Fibroblast of lung (primary cell): ENCODE results near the gene TRIM3. TPM values are rescaled to one million over a fixed set of nuclear protein-coding genes. Genes with fewer than 3 reads are reported as not detected.

ENCODE experiments used
- DNase-seq, 2 donors: peaks; one replicate each; pipeline versions ENCODE4 v3.0.0 to v3.0.0-alpha.2; 2010; ENCODE audit warnings: low read depth in 2 of 2
- H2AFZ ChIP-seq: 2 replicates; pipeline ENCODE4 v1.5.1; 2012; ENCODE audit warnings: low read length, control low read depth, inconsistent platforms
- H3K27ac ChIP-seq: 2 replicates; pipeline ENCODE4 v1.5.1; 2011; ENCODE audit warnings: low read length, control low read depth; ENCODE audit not compliant: insufficient read depth
- H3K27me3 ChIP-seq: 2 replicates; pipeline ENCODE4 v1.5.1; 2011; ENCODE audit warnings: mild to moderate bottlenecking, low read length; ENCODE audit not compliant: control insufficient read depth, insufficient read depth
- H3K36me3 ChIP-seq: 2 replicates; pipeline ENCODE4 v1.5.1; 2011; ENCODE audit warnings: low read length; ENCODE audit not compliant: control insufficient read depth, insufficient read depth
- H3K4me1 ChIP-seq: 2 replicates; pipeline ENCODE4 v1.5.1; 2011; ENCODE audit warnings: low read length; ENCODE audit not compliant: control insufficient read depth, insufficient read depth; ENCODE audit errors: extremely low read depth
- H3K4me2 ChIP-seq: 2 replicates; pipeline ENCODE4 v1.5.1; 2011; ENCODE audit warnings: low read length, control low read depth; ENCODE audit not compliant: insufficient read depth; ENCODE audit errors: extremely low read depth
- H3K4me3 ChIP-seq, 4 experiments: fragments of 200-600 bp in 1 of 4; sonication (generic) in 1 of 4; replicated peaks in 1 of 4; 2 replicates each; pipeline ENCODE4 v1.5.1; 2011 to 2016; ENCODE audit warnings: low read length in 4 of 4, low read depth in 3 of 4, mild to moderate bottlenecking in 3 of 4, control low read depth in 2 of 4, inconsistent platforms in 1 of 4, mixed read lengths in 1 of 4; ENCODE audit not compliant: insufficient read depth in 1 of 4; ENCODE audit errors: control extremely low read depth in 1 of 4
- H3K79me2 ChIP-seq: 2 replicates; pipeline ENCODE4 v1.5.1; 2012; ENCODE audit warnings: mild to moderate bottlenecking, low read length, inconsistent platforms; ENCODE audit not compliant: control insufficient read depth, insufficient read depth
- H3K9ac ChIP-seq: 2 replicates; pipeline ENCODE4 v1.5.1; 2011; ENCODE audit warnings: mild to moderate bottlenecking, low read length, control low read depth; ENCODE audit not compliant: insufficient read depth
- H3K9me3 ChIP-seq: 2 replicates; pipeline ENCODE4 v1.5.1; 2012; ENCODE audit warnings: low read depth, low read length; ENCODE audit not compliant: control insufficient read depth, insufficient read depth
- H4K20me1 ChIP-seq: 2 replicates; pipeline ENCODE4 v1.5.1; 2011; ENCODE audit warnings: low read length; ENCODE audit not compliant: control insufficient read depth, insufficient read depth; ENCODE audit errors: extremely low read depth
- CTCF ChIP-seq, 2 donors: IDR thresholded peaks in 1 of 2; conservative IDR thresholded peaks in 1 of 2; 1 replicate in 1 of 2; 2 replicates in 1 of 2; pipeline ENCODE4 v1.5.1; 2011 to 2012; ENCODE audit warnings: low read length in 2 of 2, control low read depth in 1 of 2, inconsistent platforms in 1 of 2, low read depth in 1 of 2, mild to moderate bottlenecking in 1 of 2
- EZH2 ChIP-seq: IDR thresholded peaks from 2 replicates; pipeline ENCODE4 v1.5.1; 2012; ENCODE audit warnings: low read length, control low read depth, mild to moderate bottlenecking; ENCODE audit errors: missing control alignments
- polyA plus RNA-seq, 2 donors: library from polyadenylated mRNA; depleted of rRNA in 1 of 2; stranded (reverse) in 1 of 2; unstranded in 1 of 2; fragments of >200 nt; gene quantifications; 2 replicates each; pipeline ENCODE4 v1.2.1, GENCODE V29; 2011 to 2012; ENCODE audit warnings: missing spikeins in 1 of 2
- total RNA-seq: library from RNA; depleted of rRNA; stranded (reverse); fragments of >200 nt; gene quantifications from 2 replicates; pipeline ENCODE4 v1.2.1, GENCODE V29; 2014

The TRIM3 gene
- total and polyA plus RNA-seq, 2 donors (not counting 1 experiment from before 2014, with no cell fraction given): 11.4 to 29.7 TPM

- Histone ChIP-seq H3K27me3 (no peaks in the 10 kb centered on the region), H2AFZ (no peak overlapping the region), H3K27ac (peak overlapping the region; percentile 86), H4K20me1 (no peaks in the 10 kb centered on the region), H3K4me3 (peak overlapping the region in 3 of 4 experiments; percentile 48 to 68 (median 67)), H3K36me3 (peaks cover 12% of the 10 kb centered on the region), H3K9me3 (no peaks in the 10 kb centered on the region), H3K4me2 (peak overlapping the region; percentile 90), H3K79me2 (peaks cover 20% of the 10 kb centered on the region), H3K9ac (no peak overlapping the region), H3K4me1 (peaks cover 13% of the 10 kb centered on the region)
- TF ChIP-seq CTCF (conservative IDR thresholded peaks at IDR 0.05 in 1 of 2, IDR thresholded peaks at IDR 0.05 in 1 of 2; ENCODE audit: low read depth in 1 of 2, low read length in 2 of 2): no peak
- no peak for TF ChIP-seq EZH2
- DNase-seq: no peak
Measured at GRCh38 chr11:6474806-6475500, 1.2 kb upstream of the TRIM3 start.

GRCh38 chr11:6474413-6474792 lies 662 bp upstream of the TRIM3 start:
- no peak for DNase-seq
- Histone ChIP-seq H3K9me3 (no peaks in the 10 kb centered on the region), H3K4me2 (peak overlapping the region; percentile 90), H4K20me1 (no peaks in the 10 kb centered on the region), H3K4me3 (peak overlapping the region; percentile 48 to 68 (median 64)), H3K4me1 (peaks cover 11% of the 10 kb centered on the region), H3K27me3 (no peaks in the 10 kb centered on the region), H3K9ac (peak overlapping the region; percentile 77), H2AFZ (peak overlapping the region; percentile 64), H3K79me2 (peaks cover 14% of the 10 kb centered on the region), H3K36me3 (peaks cover 12% of the 10 kb centered on the region), H3K27ac (peak overlapping the region; percentile 86)
- TF ChIP-seq CTCF (conservative IDR thresholded peaks at IDR 0.05 in 1 of 2, IDR thresholded peaks at IDR 0.05 in 1 of 2; ENCODE audit: low read depth in 1 of 2, low read length in 2 of 2): no peak
- no peak for TF ChIP-seq EZH2

- Histone ChIP-seq H3K36me3 (peaks cover 7% of the 10 kb centered on the region), H3K79me2 (peaks cover 11% of the 10 kb centered on the region), H3K4me3 (peak overlapping the region; percentile 83 to 91 (median 90)), H2AFZ (no peak overlapping the region), H3K9ac (peak overlapping the region; percentile 18), H3K4me2 (peak overlapping the region; percentile 95), H3K9me3 (no peaks in the 10 kb centered on the region), H3K27ac (no peak overlapping the region), H3K4me1 (peaks cover 16% of the 10 kb centered on the region), H3K27me3 (no peaks in the 10 kb centered on the region), H4K20me1 (no peaks in the 10 kb centered on the region)
- no peak for DNase-seq
- TF ChIP-seq EZH2: no peak
- no peak for TF ChIP-seq CTCF (conservative IDR thresholded peaks at IDR 0.05 in 1 of 2, IDR thresholded peaks at IDR 0.05 in 1 of 2; ENCODE audit: low read depth in 1 of 2, low read length in 2 of 2)
Measured at GRCh38 chr11:6472934-6473333, 807 bp downstream of the TRIM3 start.
